ENCODE results near the gene RPS21.
"Not testable (repeated sequence)": the region's sequence is repeated elsewhere in the genome, so short reads cannot be mapped to it uniquely, and the experiment has no call there.

The RPS21 gene

DNA sequence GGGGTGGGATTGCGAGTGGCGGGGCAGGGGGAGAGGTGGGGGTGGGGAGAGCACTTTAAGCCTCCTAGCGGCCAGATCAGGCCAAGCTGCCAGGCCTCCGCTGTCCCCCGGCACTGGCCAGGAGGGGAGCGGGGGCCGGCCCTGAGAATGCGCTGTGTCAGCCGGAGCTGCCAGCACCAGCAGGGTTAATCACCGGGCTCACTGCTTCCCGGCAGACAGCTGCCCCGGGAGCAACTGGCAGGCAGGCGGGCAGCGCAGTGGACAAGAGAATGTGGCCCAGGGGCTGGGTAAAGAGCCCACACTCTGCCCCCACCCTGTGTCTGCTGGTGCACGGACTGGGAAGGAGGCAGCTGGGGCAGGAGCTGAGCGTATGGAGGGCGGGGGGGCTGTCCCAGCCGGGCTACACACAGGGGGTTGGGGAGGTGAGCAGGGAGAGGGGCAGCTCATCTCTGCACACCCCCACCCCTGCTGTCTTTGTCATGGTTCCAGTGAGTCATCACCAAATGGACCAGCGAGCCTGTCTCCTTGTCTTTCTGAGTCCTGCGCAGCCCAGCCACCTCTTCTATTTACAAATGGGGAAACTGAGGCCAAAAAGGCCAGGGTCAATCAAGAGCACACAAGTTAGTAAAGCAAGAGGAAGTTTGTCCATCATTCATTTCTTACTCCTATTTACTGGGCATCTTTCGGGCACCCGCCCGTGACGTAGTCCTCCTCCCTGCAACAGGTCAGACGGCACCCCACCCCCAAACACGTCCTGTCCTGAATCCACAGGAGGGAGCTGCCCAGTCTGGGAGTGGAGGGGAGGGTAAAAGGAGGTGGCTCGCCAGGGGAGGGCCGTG, 17.7 kb upstream of the RPS21 start:
- Histone ChIP-seq H3K9ac (peak overlapping the region in 4 of 11 experiments; percentile 7 to 55 (median 44); a peak in 1 of 22 replicates), H3K4me1 (peaks cover 47 to 64% (median 61%) of the 10 kb centered on the region in 10 experiments), H4K20me1 (peaks cover 5 to 57% (median 24%) of the 10 kb centered on the region in 11 experiments; a peak in 20 of 22 replicates), H3K27ac (no peak overlapping the region), H3K4me3 (peak overlapping the region in 1 of 10 experiments; percentile 82; a peak in 1 of 20 replicates), H3K36me3 (no peaks in the 10 kb centered on the region), H3K4me2 (peak overlapping the region; percentile 99 to 100 (median 99)), H3K9me3 (replicated peaks in 1 of 11) (peaks cover 7 to 16% (median 12%) of the 10 kb centered on the region in 11 experiments; a peak in 20 of 22 replicates), H3K27me3 (peaks cover 16 to 57% (median 44%) of the 10 kb centered on the region in 11 experiments)
- no peak for TF ChIP-seq Cebpa-rat (IDR thresholded peaks at IDR 0.05)

GRCh38 chr20:62369815-62370114, 17.1 kb upstream of the RPS21 start:
- Histone ChIP-seq H3K27me3 (peaks cover 16 to 53% (median 44%) of the 10 kb centered on the region in 11 experiments), H3K4me3 (no peak overlapping the region), H3K4me2 (peak overlapping the region; percentile 99 to 100 (median 99)), H3K27ac (no peak overlapping the region), H3K4me1 (peaks cover 41 to 64% (median 61%) of the 10 kb centered on the region in 10 experiments), H3K9ac (peak overlapping the region in 3 of 11 experiments; percentile 7 to 41 (median 29); a peak in 1 of 22 replicates), H3K36me3 (no peaks in the 10 kb centered on the region), H3K9me3 (replicated peaks in 1 of 11) (peaks cover 7 to 19% (median 16%) of the 10 kb centered on the region in 11 experiments; a peak in 20 of 22 replicates), H4K20me1 (peaks cover 5 to 51% (median 18%) of the 10 kb centered on the region in 11 experiments; a peak in 19 of 22 replicates)
- TF ChIP-seq Cebpa-rat (IDR thresholded peaks at IDR 0.05): no peak

- peaks cover 7 to 19% (median 16%) of the 10 kb centered on the region in 11 experiments; a peak in 20 of 22 replicates for H3K9me3 ChIP-seq (replicated peaks in 1 of 11)
- peaks cover 40 to 64% (median 61%) of the 10 kb centered on the region in 10 experiments for H3K4me1 ChIP-seq
- no peak for TF ChIP-seq Cebpa-rat (IDR thresholded peaks at IDR 0.05)
- peak overlapping the region; percentile 99 to 100 (median 99) for H3K4me2 ChIP-seq
- peaks cover 16 to 48% (median 40%) of the 10 kb centered on the region in 11 experiments for H3K27me3 ChIP-seq
- H4K20me1 ChIP-seq: peaks cover 3 to 46% (median 13%) of the 10 kb centered on the region in 11 experiments; a peak in 19 of 22 replicates
- peak overlapping the region in 3 of 11 experiments; percentile 7 to 41 (median 29); a peak in 1 of 22 replicates for H3K9ac ChIP-seq
- no peaks in the 10 kb centered on the region for H3K36me3 ChIP-seq
- H3K4me3 ChIP-seq: no peak overlapping the region
- no peak overlapping the region for H3K27ac ChIP-seq
These were observed 16.6 kb upstream of the RPS21 start for GRCh38 chr20:62370115-62370806.

- Histone ChIP-seq H3K27ac (no peak overlapping the region), H3K9me3 (replicated peaks in 1 of 11) (peaks cover 7 to 19% (median 16%) of the 10 kb centered on the region in 11 experiments; a peak in 20 of 22 replicates), H3K4me1 (peaks cover 38 to 64% (median 61%) of the 10 kb centered on the region in 10 experiments), H3K4me3 (no peak overlapping the region), H3K36me3 (no peaks in the 10 kb centered on the region), H3K4me2 (peak overlapping the region in 4 of 11 experiments; percentile 99 to 100 (median 99); a peak in 4 of 22 replicates), H4K20me1 (peaks cover 0 to 39% (median 8%) of the 10 kb centered on the region in 11 experiments; a peak in 14 of 22 replicates), H3K27me3 (peaks cover 14 to 41% (median 33%) of the 10 kb centered on the region in 11 experiments), H3K9ac (no peak overlapping the region)
- TF ChIP-seq Cebpa-rat (IDR thresholded peaks at IDR 0.05): no peak
These were observed 15.9 kb upstream of the RPS21 start for GRCh38 chr20:62370807-62371587.

DNA sequence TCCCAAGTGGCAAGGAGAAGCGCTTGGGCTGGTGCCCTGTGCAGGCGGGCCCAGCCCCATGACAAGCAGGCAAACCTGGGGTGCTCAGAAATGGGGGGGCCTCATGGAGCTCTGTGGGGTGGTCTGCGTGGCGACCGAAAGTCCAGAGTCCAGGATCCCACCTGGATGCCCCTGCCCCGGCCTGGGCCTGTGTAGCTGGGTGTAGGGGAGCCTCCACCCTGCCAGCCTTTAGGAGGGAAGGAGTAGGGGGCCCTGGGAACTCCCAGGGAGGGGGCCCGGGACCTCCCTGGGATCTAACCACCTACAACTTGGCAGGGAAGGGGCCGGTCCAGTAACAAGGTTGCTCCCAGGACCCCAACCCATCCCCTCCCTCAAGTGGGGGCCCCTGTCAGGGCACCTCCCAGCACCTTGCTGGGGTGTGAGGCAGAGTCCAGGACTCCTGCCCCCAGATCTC, 15.3 kb upstream of the RPS21 start:
- Histone ChIP-seq H3K9me3 (replicated peaks in 1 of 11) (peaks cover 7 to 19% (median 16%) of the 10 kb centered on the region in 11 experiments; a peak in 20 of 22 replicates), H3K27me3 (peaks cover 8 to 34% (median 27%) of the 10 kb centered on the region in 11 experiments), H3K4me3 (no peak overlapping the region), H4K20me1 (peaks cover 0 to 37% (median 4%) of the 10 kb centered on the region in 11 experiments; a peak in 8 of 22 replicates), H3K4me2 (no peak overlapping the region), H3K9ac (no peak overlapping the region), H3K4me1 (peaks cover 32 to 60% (median 55%) of the 10 kb centered on the region in 10 experiments), H3K27ac (no peak overlapping the region), H3K36me3 (no peaks in the 10 kb centered on the region)
- no peak for TF ChIP-seq Cebpa-rat (IDR thresholded peaks at IDR 0.05)

DNA sequence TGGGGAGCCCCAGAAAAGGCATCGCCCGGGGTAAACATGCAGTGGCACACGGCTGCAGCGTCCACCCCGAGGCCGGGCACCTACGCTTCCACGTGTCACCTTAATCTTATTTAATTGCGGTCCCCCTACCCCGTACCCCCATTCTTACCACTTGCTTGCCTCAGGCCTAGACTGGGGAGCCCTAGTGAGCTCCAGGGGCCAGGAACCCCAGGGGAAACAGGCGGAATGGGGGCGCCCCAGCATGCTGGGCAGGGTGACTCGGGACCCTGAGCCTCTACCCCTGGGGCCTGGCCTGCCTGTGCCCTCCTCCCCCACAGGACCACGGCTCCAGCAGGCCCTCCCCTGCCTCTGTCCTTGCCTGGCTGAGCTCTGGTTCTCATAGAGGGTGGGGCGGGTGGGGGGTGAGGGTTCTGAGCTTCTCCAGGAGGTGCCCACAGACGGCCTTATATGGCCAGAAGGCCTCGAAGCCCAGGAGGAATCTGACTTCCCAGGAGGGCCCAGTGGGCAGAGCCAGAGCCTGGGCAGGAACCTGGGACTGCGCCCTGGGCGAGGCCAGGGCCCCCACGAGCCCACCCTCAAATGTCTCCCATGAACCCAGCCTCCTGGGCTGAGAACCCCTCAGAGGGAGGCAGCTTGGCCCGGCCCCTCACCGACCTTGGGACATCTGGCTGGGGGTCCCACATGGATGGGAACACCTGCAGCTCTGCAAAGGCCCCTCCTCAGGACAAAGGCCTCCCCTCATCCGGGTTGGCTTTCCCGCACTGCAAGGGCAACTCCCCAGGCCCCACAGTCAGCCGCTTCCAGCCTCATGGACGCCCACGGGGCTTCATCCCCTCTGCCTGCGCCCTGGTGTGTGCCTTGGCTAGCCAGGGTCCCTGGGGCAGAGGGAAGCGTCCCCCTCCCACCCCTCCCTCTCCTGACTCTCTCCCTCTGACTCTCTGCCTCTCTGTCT, 14.6 kb upstream of the RPS21 start:
- H3K27me3 ChIP-seq: peaks cover 4 to 29% (median 23%) of the 10 kb centered on the region in 11 experiments; a peak in 19 of 22 replicates
- no peak overlapping the region for H3K4me2 ChIP-seq
- H3K9me3 ChIP-seq (replicated peaks in 1 of 11): peaks cover 7 to 19% (median 16%) of the 10 kb centered on the region in 11 experiments; a peak in 20 of 22 replicates
- H3K4me1 ChIP-seq: peaks cover 30 to 59% (median 52%) of the 10 kb centered on the region in 10 experiments
- no peaks in the 10 kb centered on the region for H3K36me3 ChIP-seq
- no peak overlapping the region for H3K4me3 ChIP-seq
- no peak for TF ChIP-seq Cebpa-rat (IDR thresholded peaks at IDR 0.05)
- no peak overlapping the region for H3K9ac ChIP-seq
- no peak overlapping the region for H3K27ac ChIP-seq
- H4K20me1 ChIP-seq: peaks cover 0 to 38% (median 4%) of the 10 kb centered on the region in 11 experiments; a peak in 7 of 22 replicates

DNA sequence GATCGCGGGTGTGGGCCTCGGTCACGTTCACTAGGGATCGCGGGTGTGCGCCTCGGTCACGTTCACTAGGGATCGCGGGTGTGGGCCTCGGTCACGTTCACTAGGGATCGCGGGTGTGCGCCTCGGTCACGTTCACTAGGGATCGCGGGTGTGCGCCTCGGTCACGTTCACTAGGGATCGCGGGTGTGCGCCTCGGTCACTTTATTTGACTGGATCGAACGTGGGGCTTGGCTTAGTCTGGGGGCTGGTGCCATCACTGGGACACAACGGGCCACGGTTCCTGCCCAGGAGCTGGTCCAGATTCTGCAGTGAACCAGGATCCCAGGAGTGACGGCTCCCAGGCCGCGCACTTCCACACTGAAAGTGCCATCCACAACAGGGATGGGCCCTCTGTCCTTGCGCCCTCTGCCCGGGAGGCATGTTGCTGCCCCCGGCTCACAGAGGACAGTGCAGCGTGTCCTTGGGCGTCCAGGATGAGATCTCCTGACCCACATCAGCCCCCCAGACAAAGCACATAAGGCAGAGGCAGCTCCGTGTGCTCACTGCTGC, 13.2 kb upstream of the RPS21 start:
- Histone ChIP-seq H3K4me1 (peaks cover 17 to 51% (median 39%) of the 10 kb centered on the region in 10 experiments), H3K4me2 (peak overlapping the region in 4 of 11 experiments; percentile 50 to 53 (median 52); a peak in 1 of 22 replicates), H3K27me3 (peaks cover under 1 to 16% (median 11%) of the 10 kb centered on the region in 11 experiments; a peak in 18 of 22 replicates), H4K20me1 (peaks cover 0 to 39% (median 0%) of the 10 kb centered on the region in 11 experiments; a peak in 3 of 22 replicates), H3K9me3 (replicated peaks in 1 of 11) (peaks cover 7 to 19% (median 16%) of the 10 kb centered on the region in 11 experiments; a peak in 20 of 22 replicates)
- not testable (repeated sequence) for H3K4me3 ChIP-seq, H3K36me3 ChIP-seq, H3K27ac ChIP-seq, H3K9ac ChIP-seq
